ENCODE measurements around the gene DNAJC30.
"Not testable (repeated sequence)": the region's sequence is repeated elsewhere in the genome, so short reads cannot be mapped to it uniquely, and the experiment has no call there.

The DNAJC30 gene

DNA sequence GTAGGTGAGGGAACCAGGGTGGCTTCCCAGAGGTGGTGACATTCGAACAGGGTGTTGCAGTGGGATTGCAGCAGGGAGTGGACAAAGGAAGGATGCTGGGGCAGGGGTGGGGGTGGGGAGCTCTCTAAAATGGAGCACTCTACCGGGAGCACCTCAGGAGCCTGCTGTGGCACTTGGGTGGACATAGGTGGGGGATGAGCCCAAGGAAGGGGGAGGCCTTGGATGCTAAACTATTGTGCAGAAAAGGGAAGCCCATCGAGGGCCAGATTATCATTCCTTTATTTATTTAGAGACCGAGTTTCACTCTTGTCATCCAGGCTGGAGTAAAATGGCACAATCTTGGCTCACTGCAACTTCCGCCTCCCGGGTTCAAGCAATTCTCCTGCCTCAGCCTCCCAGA, 39.5 kb upstream of the DNAJC30 start:
- TF ChIP-seq, protein P1, sequence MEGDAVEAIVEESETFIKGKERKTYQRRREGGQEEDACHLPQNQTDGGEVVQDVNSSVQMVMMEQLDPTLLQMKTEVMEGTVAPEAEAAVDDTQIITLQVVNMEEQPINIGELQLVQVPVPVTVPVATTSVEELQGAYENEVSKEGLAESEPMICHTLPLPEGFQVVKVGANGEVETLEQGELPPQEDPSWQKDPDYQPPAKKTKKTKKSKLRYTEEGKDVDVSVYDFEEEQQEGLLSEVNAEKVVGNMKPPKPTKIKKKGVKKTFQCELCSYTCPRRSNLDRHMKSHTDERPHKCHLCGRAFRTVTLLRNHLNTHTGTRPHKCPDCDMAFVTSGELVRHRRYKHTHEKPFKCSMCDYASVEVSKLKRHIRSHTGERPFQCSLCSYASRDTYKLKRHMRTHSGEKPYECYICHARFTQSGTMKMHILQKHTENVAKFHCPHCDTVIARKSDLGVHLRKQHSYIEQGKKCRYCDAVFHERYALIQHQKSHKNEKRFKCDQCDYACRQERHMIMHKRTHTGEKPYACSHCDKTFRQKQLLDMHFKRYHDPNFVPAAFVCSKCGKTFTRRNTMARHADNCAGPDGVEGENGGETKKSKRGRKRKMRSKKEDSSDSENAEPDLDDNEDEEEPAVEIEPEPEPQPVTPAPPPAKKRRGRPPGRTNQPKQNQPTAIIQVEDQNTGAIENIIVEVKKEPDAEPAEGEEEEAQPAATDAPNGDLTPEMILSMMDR (IDR thresholded peaks at IDR 0.05; ENCODE audit: insufficient read depth, missing control alignments), result no peak
- FAIRE-seq (no peak), DNase-seq (ENCODE audit: insufficient read length, low spot score) (no peak)

- not testable (repeated sequence) for FAIRE-seq
Measured at GRCh38 chr7:73722182-73722581, 38.9 kb upstream of the DNAJC30 start.

GRCh38 chr7:73721377-73721817, 38.1 kb upstream of the DNAJC30 start:
- TF ChIP-seq, protein P1 (IDR thresholded peaks at IDR 0.05; ENCODE audit: insufficient read depth, missing control alignments), result no peak
- DNase-seq (ENCODE audit: insufficient read length, low spot score) (no peak), FAIRE-seq (no peak)

More at GRCh38 chr7:73722182-73722581, 38.9 kb upstream of the DNAJC30 start:
- not testable (repeated sequence) for DNase-seq (ENCODE audit: insufficient read length, low spot score)

GRCh38 chr7:73720443-73720842, 37.2 kb upstream of the DNAJC30 start:
- not testable (repeated sequence) for FAIRE-seq; DNase-seq (ENCODE audit: insufficient read length, low spot score)

DNA sequence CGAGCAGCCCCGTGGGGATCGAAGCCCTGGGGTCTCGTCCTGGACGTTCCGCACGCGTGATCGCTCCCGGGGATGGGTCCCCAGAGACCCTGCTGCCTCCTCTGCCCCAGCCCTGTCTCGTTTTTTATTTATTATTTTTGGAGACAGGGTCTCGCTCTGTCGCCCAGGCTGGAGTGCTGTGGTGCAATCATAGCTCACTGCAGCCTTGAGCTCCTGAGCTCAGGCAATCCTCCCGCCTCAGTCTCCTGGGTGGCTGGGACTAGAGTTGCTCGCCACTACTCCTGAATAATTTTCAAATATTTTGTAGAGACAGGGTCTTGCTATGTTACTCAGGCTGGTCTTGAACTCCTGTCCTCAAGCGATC, 36.5 kb upstream of the DNAJC30 start:
- FAIRE-seq (no peak), DNase-seq (ENCODE audit: insufficient read length, low spot score) (no peak)
- TF ChIP-seq, protein P1 (IDR thresholded peaks at IDR 0.05; ENCODE audit: insufficient read depth, missing control alignments), result no peak

DNA sequence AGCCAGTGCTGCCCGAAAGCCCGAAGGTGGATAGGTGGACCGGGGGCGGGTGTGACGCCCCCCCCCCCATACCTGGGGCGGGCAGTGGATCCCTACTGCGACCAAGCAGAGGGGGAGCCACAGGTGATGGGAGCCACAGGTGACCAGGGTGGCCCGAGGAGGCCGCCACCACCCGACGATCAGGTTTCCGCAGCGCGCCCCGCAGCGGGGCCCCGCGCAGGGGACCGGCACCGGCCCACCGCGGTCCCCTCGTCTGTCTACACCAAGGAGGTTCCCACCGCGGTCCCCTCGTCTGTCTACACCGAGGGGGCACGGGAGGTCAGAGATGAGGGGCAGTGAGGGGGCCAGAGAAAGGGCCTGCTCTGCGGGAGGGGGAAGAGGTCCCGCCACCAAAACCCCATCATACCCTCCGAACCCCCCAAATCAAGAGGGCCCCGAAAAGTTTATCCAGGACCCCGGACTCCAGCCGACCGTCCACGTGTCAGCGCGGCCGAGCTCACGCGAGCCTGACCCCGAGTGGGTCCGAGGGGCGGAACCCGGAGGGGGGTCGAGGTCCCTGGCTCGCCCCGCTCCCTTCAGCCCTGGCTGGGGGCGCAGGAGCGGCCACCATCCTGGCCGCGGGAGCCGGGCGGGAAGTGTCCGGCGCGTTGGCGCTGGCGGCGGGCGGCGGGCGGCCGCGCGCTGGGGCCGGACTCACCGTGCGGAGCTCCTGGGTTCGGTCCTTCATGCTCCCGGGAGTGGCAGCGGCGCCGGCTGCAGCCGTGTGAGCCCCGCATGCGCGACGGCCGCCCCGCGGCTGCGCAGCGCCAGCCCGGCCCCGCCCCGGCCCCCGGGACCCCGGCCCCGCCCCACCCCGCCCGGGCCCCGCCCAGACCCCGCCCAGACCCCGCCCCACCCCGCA, 35.9 kb upstream of the DNAJC30 start, which contains the start of gene STX1A:
Gene STX1A (minus strand): TSS at position 765 of the 901 bp plus-strand sequence. CDS start 38 bp downstream, at position 727.
- TF ChIP-seq, protein P1 (IDR thresholded peaks at IDR 0.05; ENCODE audit: insufficient read depth, missing control alignments), result no peak
- FAIRE-seq (no peak), DNase-seq (ENCODE audit: insufficient read length, low spot score) (peak; percentile 96)

DNA sequence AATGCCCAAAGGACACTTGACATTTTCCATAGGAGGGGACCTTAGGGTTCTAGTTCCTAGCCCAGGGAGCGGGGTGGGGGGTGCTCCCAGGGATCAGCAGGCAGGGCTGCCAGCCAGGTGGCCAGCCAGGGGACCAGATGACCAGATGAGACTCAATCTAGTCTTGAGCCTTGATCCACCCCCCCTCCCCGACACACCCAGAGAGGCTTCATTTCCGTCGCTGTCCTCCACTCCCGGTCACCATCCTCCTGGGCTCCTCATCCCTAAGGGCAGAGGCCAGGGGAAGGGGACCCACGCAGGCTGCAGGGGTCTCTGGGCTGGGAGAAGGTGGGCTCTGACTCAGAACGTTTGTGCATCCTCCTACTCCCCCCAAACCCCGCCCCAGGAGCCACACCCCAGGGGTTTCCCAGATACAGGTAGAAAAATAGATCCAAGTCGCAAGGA, 35.2 kb upstream of the DNAJC30 start:
- FAIRE-seq (no peak), DNase-seq (ENCODE audit: insufficient read length, low spot score) (peak; percentile 7)
- TF ChIP-seq, protein P1 (IDR thresholded peaks at IDR 0.05; ENCODE audit: insufficient read depth, missing control alignments), result no peak

DNA sequence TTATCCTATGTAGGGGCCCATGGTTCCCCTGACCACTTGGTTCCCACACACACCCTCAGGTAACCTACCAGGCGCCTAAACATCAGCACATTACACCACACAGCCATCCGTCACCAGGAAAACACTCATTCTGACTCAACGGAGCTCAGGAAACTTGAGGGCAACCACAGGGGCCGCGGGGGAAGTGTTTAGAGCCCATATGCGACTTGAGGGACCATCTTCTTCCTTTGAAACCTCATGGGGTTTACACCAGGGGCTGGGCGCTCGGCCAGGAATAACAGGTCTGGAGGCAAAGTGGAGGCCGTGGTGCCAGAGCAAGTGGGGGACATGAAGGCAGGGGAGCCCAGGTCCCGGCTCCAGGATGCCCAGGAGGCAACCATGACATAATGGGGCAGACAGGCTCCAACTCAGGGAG, 34.7 kb upstream of the DNAJC30 start:
- FAIRE-seq (no peak), DNase-seq (ENCODE audit: insufficient read length, low spot score) (peak; percentile 13)

More for the DNA sequence above, 34.7 kb upstream of the DNAJC30 start:
- TF ChIP-seq, protein P1 (IDR thresholded peaks at IDR 0.05; ENCODE audit: insufficient read depth, missing control alignments), result no peak

Measured in D721Med (cell line).